HG03135 (cell line): ENCODE measurements around the gene CGB3.

ENCODE experiments used
- ATAC-seq: cut with Tn5 transposase; IDR thresholded peaks from one replicate; pipeline ENCODE4 v1.9.1; 2021; ENCODE audit warnings: mild to moderate bottlenecking, moderate library complexity; ENCODE audit not compliant: unreplicated experiment

CGB3 gene

GRCh38 chr19:49017041-49017665 is 7.0 kb downstream of the CGB3 start, which contains the start of gene LHB:
Gene LHB (minus strand): TSS chr19:49017091. CDS start chr19:49017081, 10 bp downstream.
- ATAC-seq, result no peak

- no peak for ATAC-seq
Measured at GRCh38 chr19:49016067-49016839, 7.9 kb downstream of the CGB3 start.

- ATAC-seq, result no peak
Measured at GRCh38 chr19:49014870-49015255, 9.3 kb downstream of the CGB3 start.

GRCh38 chr19:49014123-49014869 is 9.8 kb downstream of the CGB3 start:
- ATAC-seq, result no peak

- ATAC-seq, result no peak
Measured at GRCh38 chr19:49011194-49011593, 12.9 kb downstream of the CGB3 start.

- no peak for ATAC-seq
Measured at GRCh38 chr19:49010453-49010852, 13.7 kb downstream of the CGB3 start.

GRCh38 chr19:49009828-49010227 is 14.3 kb downstream of the CGB3 start:
- no peak for ATAC-seq

GRCh38 chr19:49006905-49007304 is 17.2 kb downstream of the CGB3 start:
- ATAC-seq, result no peak

- no peak for ATAC-seq
Measured at GRCh38 chr19:49004964-49005614, 19.0 kb downstream of the CGB3 start.

- no peak for ATAC-seq
Measured at GRCh38 chr19:49004133-49004532, 20.0 kb downstream of the CGB3 start.

GRCh38 chr19:48999481-49000325 is 24.4 kb downstream of the CGB3 start:
- ATAC-seq, result no peak

GRCh38 chr19:48997972-48998371 is 26.2 kb downstream of the CGB3 start:
- no peak for ATAC-seq

GRCh38 chr19:48994035-48994386 is 30.1 kb downstream of the CGB3 start:
- no peak for ATAC-seq

- ATAC-seq, result peak; percentile 86
Measured at GRCh38 chr19:48993175-48994034, 30.7 kb downstream of the CGB3 start, which contains the start of the genes GYS1 and RUVBL2. Gene GYS1 (minus strand): TSS chr19:48993309. CDS start chr19:48993112, 197 bp downstream. Gene RUVBL2 (plus strand): TSS chr19:48993887. CDS start chr19:48993912, 25 bp downstream.

GRCh38 chr19:48992581-48993174 is 31.5 kb downstream of the CGB3 start:
- ATAC-seq, result peak; percentile 15

- no peak for ATAC-seq
Measured at GRCh38 chr19:48991873-48992580, 32.1 kb downstream of the CGB3 start.

GRCh38 chr19:48991011-48991609 is 33.0 kb downstream of the CGB3 start:
- no peak for ATAC-seq

- no peak for ATAC-seq
Measured at GRCh38 chr19:48990400-48990799, 33.7 kb downstream of the CGB3 start.
